NCI-H1930 (cell line): Measurements from ENCODE around the gene HDAC4.
A peak's percentile ranks its signal among the peaks of the same experiment; 100 is the strongest.

Experiments
- DNase-seq, 2 experiments: peaks; one replicate each; lab custom pipeline; 2025; lab: John Stamatoyannopoulos, UW

HDAC4 gene

DNA sequence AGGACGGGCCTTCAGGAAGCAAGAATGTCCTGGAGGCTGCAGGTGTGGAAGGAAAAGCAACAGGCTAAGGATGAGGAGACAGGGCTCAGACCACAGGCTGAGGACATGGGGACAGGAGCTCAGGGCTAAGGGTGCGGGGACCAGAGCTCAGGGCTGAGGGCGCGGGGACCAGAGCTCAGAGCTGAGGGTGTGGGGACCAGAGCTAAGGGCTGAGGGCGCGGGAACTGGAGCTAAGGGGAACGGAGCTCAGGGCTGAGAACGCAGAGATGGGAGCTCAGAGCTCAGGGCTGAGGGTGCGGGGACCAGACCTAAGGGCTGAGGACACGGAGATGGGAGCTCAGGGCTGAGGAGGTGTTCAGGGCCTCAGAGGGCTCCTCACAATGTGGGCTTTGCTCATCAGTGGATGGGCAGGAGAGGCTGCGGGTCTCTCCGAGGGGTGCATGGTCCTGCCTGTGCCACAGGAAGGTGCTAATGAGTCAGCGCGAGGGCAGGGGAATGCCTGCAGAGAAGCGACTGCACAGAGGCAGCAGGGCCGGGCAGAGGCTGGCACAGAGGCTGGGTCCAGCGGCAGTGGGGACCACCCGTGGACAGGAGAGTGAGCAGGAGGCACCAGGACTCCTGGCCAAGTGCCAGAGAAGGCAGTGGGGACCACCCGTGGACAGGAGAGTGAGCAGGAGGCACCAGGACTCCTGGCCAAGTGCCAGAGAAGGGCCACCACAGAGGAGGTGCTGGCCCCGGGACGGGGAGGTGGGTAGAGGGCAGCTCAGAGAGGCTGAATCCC lies 281.3 kb downstream of the HDAC4 start:
- DNase-seq, result no peak

DNA sequence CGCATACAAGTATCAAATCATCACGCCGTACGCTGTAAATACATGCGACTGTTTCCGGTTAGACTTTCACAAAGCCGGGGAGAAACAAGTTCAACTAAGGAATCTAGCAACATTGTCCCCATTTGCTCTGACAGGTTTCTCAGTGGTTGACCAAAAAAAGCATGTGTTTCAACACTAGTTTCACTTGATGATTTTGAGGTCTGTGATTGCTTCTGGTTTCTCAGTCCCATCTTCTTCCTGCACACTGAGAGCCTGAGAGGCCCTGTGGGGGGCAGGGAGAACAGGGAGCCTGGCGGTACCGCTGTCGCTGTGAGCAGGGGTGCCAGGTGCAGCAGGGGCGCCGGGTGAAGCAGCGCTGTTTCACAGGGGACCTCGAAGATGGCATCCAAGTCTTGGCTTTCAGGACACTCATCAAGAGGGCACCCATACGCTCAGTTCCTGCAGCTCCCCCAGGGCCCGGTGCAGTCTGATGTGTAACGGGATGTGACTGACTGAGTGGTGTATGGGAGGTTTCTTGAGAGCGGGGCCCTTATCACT lies 282.1 kb downstream of the HDAC4 start:
- no peak for DNase-seq

DNA sequence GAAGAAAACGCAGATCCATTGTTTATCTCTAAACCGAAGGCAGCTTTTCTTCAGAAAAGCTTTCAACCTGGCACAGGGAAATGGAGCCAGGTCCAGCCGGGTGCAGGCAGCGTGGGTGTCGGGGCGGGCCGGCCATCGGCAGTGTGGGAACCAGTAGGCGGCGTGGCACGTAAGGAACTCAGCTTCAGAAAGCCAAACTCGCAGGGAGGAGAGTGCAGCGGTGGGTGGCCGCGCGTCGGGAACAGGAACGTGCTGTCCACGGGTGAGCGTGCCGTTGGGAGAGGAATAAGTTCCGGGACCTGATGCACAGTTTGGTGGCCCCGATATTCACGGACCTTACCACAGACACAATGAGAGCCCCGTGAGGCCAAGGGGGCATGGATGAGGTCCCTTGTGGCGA lies 282.6 kb downstream of the HDAC4 start:
- DNase-seq, result no peak

DNA sequence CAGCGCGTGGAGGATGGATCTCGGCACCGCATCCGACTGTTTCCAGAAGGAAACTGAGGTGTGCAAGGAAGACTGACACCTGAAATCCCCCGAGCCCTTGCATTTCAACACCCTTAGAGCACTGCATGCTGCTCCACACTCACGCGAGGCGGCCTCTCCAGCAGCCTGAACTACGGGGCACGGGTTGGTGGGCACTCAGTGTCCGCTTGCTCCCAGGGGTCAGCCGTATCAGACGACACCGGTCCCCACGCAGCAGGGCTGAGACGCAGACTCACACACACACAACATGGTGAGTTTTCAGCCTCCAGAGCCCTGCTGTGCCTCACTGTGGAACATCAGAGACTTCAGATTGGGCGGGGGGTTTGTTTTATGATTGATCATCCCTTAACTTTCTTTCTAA lies 283.0 kb downstream of the HDAC4 start:
- no peak for DNase-seq

DNA sequence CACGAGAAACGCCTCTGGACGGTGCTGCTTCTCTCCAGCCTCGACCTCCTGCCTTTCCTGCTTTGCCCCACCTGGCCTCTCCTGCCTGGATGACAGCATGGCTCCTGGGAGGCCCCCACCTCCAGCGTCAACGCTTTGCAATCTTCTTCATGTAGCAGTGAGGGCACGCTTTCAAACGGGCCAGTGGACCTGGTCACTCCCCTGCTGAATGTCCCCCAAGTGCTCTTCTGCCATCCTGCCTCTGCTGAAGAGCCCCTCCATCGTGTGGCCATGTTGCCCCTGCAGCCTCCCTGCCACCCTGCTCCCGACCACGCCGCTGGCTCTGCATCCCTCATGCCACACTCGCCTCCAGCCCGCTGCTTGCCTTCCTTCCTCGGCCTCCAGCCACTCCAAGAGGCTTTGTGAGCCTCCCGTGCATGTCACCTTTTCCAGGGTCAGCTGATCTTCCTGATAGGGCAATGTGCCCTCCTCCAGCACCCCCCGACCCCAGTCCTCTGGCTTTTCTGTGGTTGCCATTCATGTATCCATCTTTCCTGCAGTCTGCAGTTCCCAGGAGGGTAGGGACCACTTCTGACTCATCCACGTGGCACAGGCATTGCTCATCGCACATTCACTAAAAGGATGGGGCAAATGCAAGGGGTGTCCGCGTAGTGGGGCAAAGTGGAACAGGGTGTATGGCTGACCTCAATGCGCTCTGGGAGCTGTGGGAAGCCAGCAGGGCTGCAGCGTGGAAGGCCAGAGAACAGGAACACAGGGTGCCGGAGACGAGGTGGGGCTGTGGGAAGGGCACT lies 284.2 kb downstream of the HDAC4 start:
- DNase-seq, result no peak

DNA sequence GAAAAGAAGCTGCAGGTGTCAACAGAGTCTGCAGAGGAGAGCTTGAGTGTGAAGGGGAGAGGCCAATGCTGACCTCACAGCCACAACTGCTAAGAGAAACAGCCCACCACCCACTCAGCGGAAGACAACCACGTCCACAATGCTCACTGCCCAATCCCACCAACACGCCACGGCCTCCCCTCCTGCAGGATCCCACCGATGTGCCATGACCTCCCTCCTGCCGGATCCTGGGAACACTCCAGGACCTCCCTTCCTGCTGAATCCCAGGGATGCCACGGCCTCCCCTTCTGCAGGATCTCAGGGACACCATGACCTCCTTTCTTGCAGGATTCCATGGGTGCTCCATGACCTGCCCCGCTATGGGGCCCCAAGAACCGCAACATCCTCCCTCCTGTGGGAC lies 285.2 kb downstream of the HDAC4 start:
- no peak for DNase-seq

DNA sequence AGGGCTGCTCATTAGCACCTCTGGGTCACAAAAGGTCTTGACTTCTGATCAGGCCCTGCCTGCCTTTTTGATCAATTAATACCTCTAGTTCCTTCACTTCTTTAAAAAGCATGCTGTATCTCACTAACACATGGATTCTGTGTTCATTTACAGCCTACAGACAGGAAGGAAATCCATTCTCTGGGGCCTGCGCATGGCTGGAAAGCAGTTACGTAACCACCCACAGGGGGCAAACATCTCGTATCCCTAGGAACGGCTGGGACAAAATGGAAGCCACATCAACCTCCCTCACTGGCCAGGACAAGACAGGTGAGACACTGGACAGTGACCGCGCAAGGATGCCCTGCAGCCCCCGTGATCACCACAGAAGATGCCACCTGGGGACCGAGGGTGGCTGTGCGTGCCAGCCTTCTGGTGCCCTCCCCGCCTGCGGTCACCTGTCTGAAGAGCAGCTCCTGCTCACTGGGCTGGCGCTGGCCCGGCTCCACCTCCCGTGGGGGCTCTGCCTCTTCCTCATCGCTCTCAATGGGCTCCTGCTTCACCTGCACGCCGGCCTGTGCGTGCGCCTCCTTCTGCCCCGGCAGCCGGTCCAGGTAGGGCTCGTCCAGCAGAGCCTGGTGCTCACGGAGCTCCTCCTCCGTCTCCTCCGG lies 286.1 kb downstream of the HDAC4 start:
- no peak for DNase-seq

DNA sequence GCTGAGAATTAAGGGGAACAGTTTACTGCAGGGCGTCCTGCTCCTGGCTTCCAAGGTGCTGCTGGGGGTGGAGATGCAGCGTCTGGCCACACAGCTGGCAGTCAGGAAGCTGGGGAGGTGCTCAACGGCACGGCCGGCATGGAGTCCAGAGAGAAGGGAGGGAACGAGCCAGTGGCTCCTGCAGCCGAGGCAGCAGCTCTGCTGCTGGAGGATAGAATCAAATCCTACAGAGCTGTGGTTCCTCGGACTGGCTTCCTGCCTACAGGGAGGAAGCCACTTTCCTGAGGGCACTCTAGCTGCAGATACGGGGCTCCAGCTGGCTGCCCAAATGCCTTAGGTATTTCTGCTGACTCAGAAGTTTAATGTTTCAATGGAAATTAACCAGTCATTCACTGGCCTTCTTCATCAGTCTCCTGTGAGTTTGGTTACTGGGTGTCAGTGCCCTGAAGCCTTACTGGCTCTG lies 286.7 kb downstream of the HDAC4 start:
- DNase-seq, result no peak

DNA sequence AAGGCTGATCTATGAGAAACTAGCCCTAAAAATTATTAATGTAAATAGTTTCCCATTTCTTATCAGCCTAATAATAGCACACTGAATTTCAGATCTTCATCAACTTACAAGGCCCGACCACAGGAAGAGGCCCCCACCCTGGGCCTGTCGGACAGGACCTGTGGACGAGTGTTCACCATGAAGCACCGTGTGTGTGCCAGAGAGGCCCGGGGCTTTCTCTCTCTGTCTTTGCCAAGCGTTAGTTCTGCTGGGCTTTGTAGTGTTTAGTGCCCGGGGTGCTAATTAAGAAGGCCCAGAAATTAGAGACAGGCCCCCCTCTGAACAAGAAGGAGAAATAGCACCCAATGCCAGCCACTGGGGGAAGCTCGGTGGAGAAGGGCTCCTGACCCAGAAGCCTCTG lies 287.2 kb downstream of the HDAC4 start:
- DNase-seq, result no peak

DNA sequence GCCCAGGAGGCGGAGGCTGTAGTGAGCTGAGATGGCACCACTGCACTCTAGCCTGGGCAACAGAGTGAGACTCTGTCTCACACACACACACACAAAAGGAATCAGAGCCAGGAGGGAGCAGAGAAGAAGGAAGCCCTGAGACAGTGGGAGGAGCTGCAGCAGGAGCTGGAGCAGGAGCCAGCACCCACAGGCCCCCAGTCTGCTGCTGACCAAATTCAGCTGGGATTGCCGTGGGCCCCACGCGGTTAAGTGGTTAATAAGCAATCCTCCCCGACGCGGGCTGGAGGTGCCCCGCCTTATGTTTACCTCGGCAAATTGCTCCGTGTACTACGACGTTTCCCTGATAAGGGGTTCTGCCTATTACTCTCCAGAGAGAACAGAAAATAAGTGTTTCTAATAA lies 287.6 kb downstream of the HDAC4 start:
- DNase-seq, result no peak

DNA sequence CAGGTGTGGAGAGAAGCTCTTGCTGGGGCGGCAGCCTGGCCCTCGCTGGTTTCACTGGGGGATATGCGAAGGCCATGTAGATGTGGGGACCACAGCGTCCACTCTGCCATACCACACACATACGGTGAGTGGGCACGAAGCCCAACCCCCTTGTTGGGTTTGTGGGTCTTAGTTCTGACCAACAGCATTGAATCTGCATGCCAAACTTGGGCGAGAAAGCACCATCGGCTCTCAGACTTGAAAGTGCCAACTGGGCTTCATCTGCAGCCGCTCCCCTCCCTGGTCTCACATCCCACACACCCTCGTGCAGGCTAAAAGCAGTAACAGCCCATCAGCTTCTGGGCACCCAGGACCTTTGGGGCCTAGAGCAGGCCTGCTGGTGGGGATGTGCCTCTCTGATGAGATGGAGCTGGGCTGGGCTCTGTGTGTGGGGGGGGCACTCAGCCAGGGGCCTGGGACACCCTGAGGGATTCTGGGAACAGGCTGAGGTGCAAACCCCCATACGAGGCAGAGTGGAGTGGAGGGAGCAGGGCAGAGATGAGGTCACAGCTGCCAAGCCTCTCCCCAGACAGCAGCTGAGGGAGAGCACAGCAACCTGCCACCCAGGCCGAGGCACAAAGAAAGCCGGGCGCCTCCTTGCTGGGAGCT lies 288.6 kb downstream of the HDAC4 start:
- DNase-seq, result no peak

DNA sequence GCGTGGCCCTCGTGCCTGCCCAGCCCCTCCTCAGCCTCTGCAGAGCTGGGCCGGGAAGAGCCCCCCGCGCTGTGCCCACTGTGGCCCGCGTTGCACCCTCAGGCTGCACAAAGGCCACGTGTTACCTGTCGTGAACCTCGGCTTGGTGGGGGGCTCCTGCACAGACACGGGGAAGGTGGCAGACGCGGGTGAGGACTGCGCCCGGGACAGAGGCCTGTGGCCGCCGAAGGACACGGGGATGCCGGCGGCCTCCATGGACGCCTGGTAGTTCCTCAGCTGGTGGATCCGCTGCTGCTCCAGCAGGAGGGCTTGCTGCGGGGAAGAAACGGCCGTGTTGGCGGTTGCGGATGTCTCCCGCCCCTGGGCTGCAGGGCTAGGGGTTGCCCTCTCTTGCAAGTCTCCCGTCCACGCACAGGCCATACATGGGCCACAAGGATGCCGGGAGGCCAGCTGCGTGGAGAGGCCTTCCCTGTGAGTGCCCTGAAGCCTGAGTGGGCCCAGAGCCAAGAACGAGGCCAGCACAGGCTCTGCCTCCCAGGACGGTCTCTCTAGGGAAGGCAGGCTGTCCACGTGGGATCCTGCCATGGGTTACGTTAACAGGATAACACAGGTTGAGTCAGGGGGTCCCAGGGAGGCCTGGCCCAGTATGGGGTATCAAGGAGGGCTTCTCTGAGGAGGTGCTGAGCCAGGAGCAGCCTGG lies 289.3 kb downstream of the HDAC4 start:
- DNase-seq, result no peak

DNA sequence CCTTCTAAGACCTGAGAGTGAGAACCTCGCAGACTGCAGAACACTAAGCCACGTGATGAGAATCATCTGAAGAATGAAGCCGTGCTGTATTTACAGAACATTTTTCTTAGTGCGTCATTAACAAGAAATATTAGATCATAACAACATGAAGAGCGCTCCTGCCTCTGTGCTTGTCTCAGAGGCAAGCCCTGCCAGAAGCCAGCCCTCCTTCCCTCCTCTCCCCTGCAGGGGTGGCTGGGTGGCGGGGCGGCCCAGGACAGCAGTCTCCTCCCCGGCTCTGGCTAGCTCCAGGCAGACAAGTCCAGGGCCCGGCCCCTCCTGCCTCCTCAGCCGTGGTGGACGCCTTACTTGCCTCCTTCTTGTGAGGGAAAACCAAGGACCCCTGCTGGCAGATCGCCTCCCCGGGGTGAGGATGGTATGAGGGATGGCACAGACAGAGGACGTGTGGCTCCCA lies 290.2 kb downstream of the HDAC4 start:
- no peak for DNase-seq

DNA sequence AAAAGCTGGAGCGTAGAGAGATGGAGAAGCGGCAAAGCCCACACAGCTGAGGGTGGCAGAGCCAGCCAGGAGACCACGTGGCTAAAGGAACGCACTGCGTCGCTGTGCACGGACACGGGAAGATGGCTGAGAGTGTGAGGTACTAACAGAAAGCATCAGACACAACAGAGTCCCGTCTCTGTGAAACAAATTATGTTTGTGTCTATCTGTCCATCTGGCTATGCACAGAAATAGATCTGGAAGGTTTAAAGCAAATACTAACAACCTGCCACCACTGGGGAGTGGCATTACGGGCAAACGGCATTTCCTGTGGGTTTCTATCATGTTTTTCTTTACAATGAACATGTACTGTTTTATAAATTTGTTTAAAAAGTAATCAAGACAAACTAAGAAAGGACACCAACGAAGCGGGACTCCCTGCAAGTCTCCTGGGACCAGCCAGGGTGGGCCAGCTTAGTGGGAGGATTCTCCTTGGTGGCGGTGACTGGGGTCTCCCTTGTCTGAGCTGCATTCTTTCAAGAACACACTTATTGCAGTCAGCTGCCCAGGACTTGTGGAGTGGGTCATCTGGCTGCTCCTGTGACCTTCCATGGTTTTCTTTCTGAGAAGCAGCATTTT lies 290.8 kb downstream of the HDAC4 start:
- DNase-seq, result no peak

DNA sequence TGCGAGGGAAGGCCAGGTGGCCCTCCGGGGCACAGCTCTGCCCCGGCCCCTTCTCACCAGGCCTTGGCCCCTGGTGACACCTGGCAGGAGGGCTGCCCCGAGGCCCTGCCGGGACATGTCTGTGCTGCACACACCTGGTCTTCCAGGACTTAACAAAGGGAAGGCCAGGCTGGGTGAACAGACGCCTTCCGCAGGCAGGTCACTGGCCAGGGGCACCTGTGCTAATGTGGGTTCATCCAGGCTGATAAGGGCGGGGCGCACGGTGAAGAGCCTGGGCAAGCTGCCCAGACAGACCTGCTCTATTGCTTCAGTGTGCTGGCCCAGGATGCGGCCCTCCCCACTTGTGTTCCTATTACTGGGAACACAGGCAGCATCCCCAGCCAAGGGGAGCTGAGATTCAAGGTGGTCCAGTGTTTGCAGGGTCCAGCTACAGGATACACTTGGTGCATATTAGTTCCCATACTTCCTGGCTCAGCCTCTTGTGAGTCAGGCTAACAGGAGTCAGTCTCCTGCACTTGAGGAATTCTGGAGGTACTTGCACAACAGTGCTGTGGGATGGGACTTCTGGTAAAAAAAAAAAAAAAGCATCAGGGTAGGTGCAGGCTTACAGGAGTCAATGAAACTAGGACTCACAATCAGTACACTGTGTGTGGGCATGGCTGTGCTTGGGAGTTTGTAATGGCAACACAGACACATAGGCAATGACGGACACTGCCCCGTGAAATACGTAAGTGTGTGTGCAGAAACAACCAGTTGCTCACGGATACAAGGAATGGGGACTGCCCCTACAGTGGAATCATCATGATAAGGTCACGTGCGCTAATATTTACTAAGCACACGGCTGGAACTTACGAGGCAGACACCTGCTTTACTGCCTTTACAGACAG lies 291.5 kb downstream of the HDAC4 start:
- no peak for DNase-seq

DNA sequence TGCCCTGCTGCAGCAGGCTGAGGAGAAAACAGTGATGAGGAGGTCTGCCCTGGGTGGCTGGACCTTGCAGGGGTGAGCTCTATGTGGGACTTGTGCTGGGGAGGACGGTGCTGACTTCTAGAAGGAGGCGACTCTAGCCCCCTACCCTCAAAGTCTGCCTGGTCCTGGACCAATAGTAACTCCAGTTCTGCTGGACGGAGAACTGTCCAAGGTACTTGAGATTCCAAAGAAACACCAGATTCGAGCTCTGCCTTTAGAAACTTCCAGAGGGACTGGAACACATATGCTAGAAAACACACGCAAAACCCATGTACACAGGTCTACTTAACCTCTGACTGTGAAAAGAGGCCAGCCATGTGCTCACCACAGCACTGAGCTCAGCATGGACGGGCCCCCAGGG lies 292.4 kb downstream of the HDAC4 start:
- no peak for DNase-seq

DNA sequence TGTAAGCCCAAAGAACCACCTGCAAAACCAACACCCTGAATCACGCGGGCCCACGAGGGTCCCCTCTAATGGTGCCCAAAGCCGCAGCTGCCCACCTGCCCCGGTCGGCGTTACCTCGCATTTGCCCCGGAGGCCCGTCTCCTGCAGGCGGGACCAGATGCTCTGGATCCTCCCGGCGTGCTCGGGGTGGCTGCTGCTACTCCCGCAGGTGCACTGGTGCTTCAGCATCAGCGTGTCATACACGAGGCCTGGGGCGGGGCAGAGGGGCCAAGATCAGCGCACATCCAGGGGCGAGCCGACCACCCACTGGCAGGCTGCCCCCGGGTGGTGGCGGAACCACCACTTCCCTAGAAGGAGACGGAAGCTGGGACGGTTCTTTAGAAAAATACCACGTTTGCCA lies 292.9 kb downstream of the HDAC4 start:
- no peak for DNase-seq

DNA sequence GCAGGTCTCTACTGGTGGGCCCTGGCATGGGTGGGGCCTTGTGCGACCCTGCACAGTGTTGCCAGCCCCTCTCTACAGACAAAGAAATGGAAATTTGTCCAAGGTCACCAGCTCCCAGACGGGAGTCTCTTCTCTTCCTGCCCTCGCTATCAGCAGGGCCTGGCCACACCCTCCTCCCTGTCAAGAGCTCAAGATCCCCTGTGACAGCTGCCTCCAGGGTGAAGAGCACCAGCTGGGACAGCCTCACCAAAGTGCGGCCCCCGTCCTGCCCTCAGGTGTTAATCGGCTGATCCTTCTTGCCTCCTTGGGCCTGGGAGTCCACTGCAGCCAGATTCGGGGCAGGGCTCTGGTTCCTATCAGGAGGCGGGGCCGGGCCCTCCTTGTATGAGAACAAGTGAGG lies 293.9 kb downstream of the HDAC4 start:
- no peak for DNase-seq

DNA sequence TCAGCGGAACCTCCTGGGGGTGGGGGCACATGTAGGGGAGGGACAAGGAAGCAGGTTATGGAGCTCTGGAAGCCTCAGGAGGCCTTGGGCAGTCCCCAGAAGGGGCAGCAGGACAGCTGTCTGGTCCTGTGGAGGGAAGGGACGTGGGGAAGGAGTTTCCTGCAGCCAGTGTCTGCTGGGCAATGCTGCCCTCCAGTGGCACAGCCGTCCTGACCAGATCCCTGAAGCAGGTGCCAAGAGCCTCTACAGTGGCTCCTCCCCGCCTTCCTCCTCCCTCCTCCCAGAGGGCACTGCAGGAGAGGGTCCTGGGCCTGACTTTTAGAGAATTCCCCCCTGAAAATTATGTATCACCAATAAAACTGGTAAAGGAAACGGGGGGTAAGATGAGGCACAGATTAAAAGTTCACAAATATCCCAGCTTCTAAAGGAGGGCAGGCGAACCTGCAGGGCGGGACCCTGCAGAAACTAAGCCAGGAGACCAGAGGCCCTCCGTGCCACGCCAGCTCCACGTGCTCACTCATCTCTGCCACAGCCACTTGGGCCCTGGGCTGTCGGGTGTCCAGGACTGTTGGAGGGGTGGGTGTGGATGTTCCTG lies 294.4 kb downstream of the HDAC4 start:
- peak; percentile 3 to 11 for DNase-seq

DNA sequence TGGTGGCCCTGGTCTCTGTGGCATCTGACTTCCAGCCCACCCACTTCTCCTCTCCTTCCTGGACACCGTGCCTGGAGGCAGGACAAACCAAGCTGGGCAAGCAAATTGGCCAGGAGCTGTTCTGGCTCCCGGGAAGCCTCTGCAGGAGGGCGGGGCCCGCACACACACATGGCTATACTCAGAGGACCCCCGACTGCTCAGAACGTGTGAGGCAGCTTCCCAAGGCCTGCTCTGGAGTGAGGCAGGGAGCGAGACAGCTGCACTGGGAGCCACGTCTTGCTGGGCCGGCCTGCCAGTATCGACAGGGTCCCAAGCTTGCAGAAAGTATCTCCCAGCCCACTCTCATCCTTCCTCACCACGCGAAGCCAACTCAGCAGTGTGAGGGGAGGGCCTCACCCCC lies 295.6 kb downstream of the HDAC4 start:
- no peak for DNase-seq
